Panc1 (cell line): ENCODE data around the gene APOM. TPM values are rescaled to one million over a fixed set of nuclear protein-coding genes. Genes with fewer than 3 reads are reported as not detected.

Experiments
- ATAC-seq: fragments of 200-7000 bp; cut with Tn5 transposase; 2 replicates; pipeline ENCODE4 v1.9.1; 2020; ENCODE audit warnings: mild to moderate bottlenecking, moderate library complexity
- BruUV-seq: library from RNA; stranded (reverse); fragments of 400-500 nt; replicated peaks from 2 replicates; lab custom pipeline; 2021; lab: Mats Ljungman, UMichigan
- CTCF ChIA-PET: fragments of 300-600 bp; sonication (Branson Sonifier 250); formaldehyde crosslinking; loops from one replicate; lab custom pipeline; 2022; ENCODE audit warnings: antibody characterized with exemption; lab: Charles Lee
- POLR2A ChIA-PET: fragments of 300-600 bp; sonication (Branson Sonifier 250); formaldehyde crosslinking; loops from one replicate; lab custom pipeline; 2022; ENCODE audit warnings: antibody characterized with exemption; lab: Charles Lee
- DNase-seq: peaks from one replicate; pipeline ENCODE4 v3.0.0-alpha.2; 2010; ENCODE audit warnings: low read depth, low spot score
- H3K27ac ChIP-seq: 2 replicates; pipeline ENCODE4 v1.5.1; 2011; ENCODE audit warnings: mild to moderate bottlenecking, low read length, inconsistent platforms
- H3K27me3 ChIP-seq: fragments of 200-500 bp; sonication (Bioruptor generic); 2 replicates; pipeline ENCODE4 v1.6.0; 2014; ENCODE audit warnings: low read length, inconsistent platforms; ENCODE audit not compliant: control insufficient read depth, insufficient read depth
- H3K36me3 ChIP-seq: fragments of 200-500 bp; sonication (Bioruptor generic); 2 replicates; pipeline ENCODE4 v1.5.1; 2014; ENCODE audit warnings: inconsistent platforms, mild to moderate bottlenecking, low read length, moderate library complexity; ENCODE audit not compliant: control insufficient read depth, insufficient read depth
- H3K4me1 ChIP-seq: 2 replicates; pipeline ENCODE4 v1.5.1; 2011; ENCODE audit warnings: inconsistent platforms, mild to moderate bottlenecking, low read length, moderate library complexity; ENCODE audit not compliant: control insufficient read depth, insufficient read depth
- H3K4me3 ChIP-seq, 2 experiments: 2 replicates each; pipeline ENCODE4 v1.5.1; 2011 to 2012; ENCODE audit warnings: low read depth in 2 of 2, low read length in 2 of 2, mild to moderate bottlenecking in 2 of 2, inconsistent platforms in 1 of 2, moderate library complexity in 1 of 2
- H3K9me3 ChIP-seq: fragments of 200-500 bp; sonication (Bioruptor generic); 2 replicates; pipeline ENCODE4 v1.5.1; 2014; ENCODE audit warnings: low read depth, mild to moderate bottlenecking, inconsistent platforms, low read length, moderate library complexity; ENCODE audit not compliant: control insufficient read depth, insufficient read depth
- CTCF ChIP-seq: fragments of 450-650 bp; IDR thresholded peaks from 2 replicates; pipeline ENCODE4 v1.5.1; 2017; ENCODE audit warnings: mild to moderate bottlenecking
- POLR2AphosphoS5 ChIP-seq: IDR thresholded peaks from 2 replicates; pipeline ENCODE4 v1.6.1; 2012; ENCODE audit warnings: mild to moderate bottlenecking, low read depth, low read length, moderate library complexity
- REST ChIP-seq, 2 experiments: IDR thresholded peaks; 2 replicates each; pipeline ENCODE4 v1.6.1; 2011 to 2012; ENCODE audit warnings: low read depth in 2 of 2, control low read depth in 1 of 2, low read length in 1 of 2, mild to moderate bottlenecking in 1 of 2, moderate library complexity in 1 of 2; ENCODE audit not compliant: insufficient read depth in 1 of 2
- SIN3A ChIP-seq: IDR thresholded peaks from 2 replicates; pipeline ENCODE4 v1.6.1; 2012; ENCODE audit warnings: low read depth, mild to moderate bottlenecking, low read length, moderate library complexity, borderline replicate concordance; ENCODE audit not compliant: insufficient read depth
- TCF7L2 ChIP-seq: IDR thresholded peaks from 2 replicates; pipeline ENCODE4 v1.6.1; 2011; ENCODE audit warnings: mild to moderate bottlenecking, low read depth, low read length, inconsistent platforms
- in situ Hi-C: cut with HindIII; loops from 2 replicates; pipeline ENCODE4 v1.10.0; 2016; ENCODE audit warnings: low sequenced_read_pairs, low pct_unique_long_range_greater_than_20kb
- intact Hi-C: fragments of 100-400 bp; cut with micrococcal nuclease; formaldehyde crosslinking; loops from one replicate; pipeline ENCODE4 v1.10.0; 2022; ENCODE audit not compliant: unreplicated experiment
- total RNA-seq: library from RNA; stranded (reverse); gene quantifications from one replicate; pipeline ENCODE4 v1.2.1, GENCODE V29; 2021; ENCODE audit not compliant: unreplicated experiment

Gene APOM
- total RNA-seq, 1 experiment from 2014 or later = 1.8 TPM

- H3K9me3 ChIP-seq = no peaks in the 10 kb centered on the region
- no peaks in the 10 kb centered on the region for H3K27me3 ChIP-seq
- BruUV-seq = no TSS peak
- CTCF ChIA-PET = no interaction called here
- no peak overlapping the region for H3K4me3 ChIP-seq
- no peak overlapping the region for H3K27ac ChIP-seq
- TF ChIP-seq TCF7L2 (no peak), SIN3A (no peak), POLR2AphosphoS5 (no peak; the same call in 1 of the 2 replicates), CTCF (no peak), REST (IDR thresholded peaks at IDR 0.05; ENCODE audit: insufficient read depth in 1 of 2, low read depth in 2 of 2, low read length in 1 of 2) (no peak)
- ATAC-seq (no peak), DNase-seq (no peak)
- intact Hi-C loops (no loop called here), in situ Hi-C loops (no loop called here)
- peaks cover 53% of the 10 kb centered on the region for H3K36me3 ChIP-seq
- H3K4me1 ChIP-seq = peaks cover 3% of the 10 kb centered on the region
- POLR2A ChIA-PET = no interaction called here
Measured at GRCh38 chr6:31627690-31628287, 27.9 kb upstream of the APOM start.

- intact Hi-C loops (no loop called here), in situ Hi-C loops (no loop called here)
- no peak for ATAC-seq
- Histone ChIP-seq H3K4me3 (no peak overlapping the region), H3K36me3 (peaks cover 56% of the 10 kb centered on the region), H3K27ac (no peak overlapping the region), H3K4me1 (no peaks in the 10 kb centered on the region), H3K9me3 (no peaks in the 10 kb centered on the region), H3K27me3 (no peaks in the 10 kb centered on the region)
- ChIA-PET CTCF (interaction anchor here (0.6 kb wide), 1 partner anchor 310 kb away, joined by 9 read pairs; no protein-coding TSS in a partner anchor), POLR2A (no interaction called here)
- no TSS peak for BruUV-seq
- TF ChIP-seq SIN3A = no peak
- no peak for TF ChIP-seq POLR2AphosphoS5
- no peak for TF ChIP-seq CTCF
- TF ChIP-seq TCF7L2 = no peak
- TF ChIP-seq REST (IDR thresholded peaks at IDR 0.05; ENCODE audit: insufficient read depth in 1 of 2, low read depth in 2 of 2, low read length in 1 of 2) = no peak
- DNase-seq = no peak
Measured at GRCh38 chr6:31629014-31629413, 26.7 kb upstream of the APOM start.
